GM19099 (cell line): ENCODE data around the gene PSMD10.

ENCODE experiments used
- POLR2A ChIP-seq: IDR thresholded peaks from 3 replicates; pipeline ENCODE4 v1.6.1; 2011; ENCODE audit warnings: low read depth; ENCODE audit not compliant: insufficient read length; ENCODE audit errors: extremely low read depth

PSMD10 gene

DNA sequence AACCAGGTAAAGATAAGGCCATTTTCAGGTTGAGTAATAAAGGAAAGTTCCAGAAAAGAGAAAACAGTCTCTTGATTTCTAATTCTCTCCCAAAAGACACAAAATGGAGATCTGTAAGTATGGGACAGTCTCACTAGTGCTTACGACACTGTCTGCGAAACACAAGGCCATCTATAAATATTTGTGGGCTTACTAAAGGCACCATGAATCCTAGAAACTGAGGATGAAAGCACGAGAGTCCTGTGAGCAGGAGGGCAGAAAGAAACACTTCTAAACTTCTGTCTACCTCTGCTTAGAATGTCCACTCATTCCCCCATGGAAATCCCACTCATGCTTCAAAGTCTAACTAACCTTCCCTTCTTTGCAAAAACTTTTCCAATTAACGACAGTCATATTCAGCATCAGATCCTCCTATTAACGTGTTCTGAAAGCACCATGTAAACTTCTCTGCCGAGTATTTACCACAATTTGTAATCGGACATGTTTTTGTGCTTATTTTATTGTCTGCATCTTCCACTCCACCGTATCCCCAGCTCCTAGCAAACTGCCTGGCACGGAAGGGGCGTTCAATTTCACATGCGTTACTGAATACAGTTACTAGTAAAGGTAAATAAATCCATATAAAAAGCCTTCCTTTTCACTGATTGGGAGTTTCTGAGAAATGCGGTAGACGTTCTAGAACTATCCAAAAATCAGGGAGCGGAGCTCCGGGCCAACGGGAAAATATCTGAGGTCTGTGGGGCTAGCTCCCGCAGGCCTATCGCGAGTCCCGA, 665 bp downstream of the PSMD10 start:
- no peak for TF ChIP-seq POLR2A

DNA sequence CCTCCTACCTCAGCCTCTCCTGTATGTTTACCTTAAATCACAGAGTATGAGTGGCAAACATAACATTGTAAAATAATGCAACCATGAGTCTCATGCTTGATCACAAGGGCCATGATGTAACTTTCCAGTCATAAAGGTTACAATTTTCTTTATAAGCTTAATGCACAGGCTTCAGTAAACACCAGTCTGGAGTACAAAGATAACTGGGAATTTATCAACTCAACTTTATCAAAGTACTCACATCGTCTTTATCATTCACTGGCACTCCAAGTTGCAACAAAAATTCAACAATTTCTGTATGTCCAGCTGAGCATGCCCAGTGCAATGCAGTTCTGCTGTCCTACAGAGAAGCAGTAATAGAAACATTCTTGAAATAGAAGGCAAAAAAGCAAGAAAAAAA, 2.8 kb downstream of the PSMD10 start:
- TF ChIP-seq POLR2A, result no peak

DNA sequence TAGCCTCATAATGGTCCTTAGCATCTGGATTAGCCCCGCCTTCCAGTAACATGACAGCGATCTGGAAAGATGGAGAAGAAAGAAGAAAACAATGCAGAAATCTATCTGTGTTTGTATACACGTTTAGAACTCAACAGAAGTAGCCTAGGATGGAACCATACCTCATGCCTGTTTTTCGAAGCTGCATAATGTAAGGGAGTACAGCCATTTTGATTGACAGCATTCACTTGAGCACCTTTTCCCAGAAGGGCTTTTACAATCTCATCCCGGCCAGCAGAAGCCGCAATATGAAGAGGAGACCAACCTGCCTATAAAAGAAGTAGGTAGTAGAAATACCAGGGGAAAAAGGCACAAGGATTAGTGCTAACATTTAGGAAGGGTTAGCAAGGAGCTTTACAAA, 3.5 kb downstream of the PSMD10 start:
- no peak for TF ChIP-seq POLR2A

DNA sequence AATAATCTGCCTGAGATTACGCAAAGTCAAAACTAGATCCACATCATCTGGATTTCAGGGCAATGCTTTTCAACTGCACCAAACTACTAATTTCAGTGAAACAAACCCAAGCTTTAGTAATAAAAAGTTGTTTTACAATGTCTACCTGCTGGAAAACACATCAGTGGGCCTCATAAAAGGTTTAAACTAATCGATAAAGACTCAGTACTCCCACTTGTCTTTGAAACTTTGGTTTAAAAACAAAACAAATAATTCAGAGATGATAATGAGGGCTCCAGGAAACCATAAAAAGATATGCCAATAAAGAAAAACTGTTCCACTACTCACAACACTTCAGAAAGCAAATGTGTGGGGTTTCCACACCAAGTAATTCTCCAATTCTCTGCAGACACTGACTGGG, 10.2 kb downstream of the PSMD10 start:
- no peak for TF ChIP-seq POLR2A

DNA sequence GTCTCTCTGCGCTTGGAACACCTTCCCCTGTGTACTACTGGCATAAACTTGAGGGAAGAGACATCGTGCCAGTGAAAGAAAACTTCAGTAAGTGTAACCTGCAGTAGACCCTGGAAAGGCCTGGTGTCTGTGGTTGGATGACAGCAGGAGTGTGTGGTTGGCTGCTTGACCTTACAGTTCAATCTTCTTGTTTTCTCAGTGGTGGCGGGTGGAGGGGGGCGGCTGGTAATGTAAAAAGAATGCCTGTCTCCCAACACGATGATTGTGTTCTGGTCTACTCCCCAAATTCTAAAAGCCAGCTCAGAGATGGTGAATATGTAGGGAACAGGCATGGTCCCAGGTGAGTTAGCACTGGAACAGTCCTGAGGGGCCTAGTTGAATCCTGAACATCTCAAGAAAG, 18.6 kb downstream of the PSMD10 start:
- no peak for TF ChIP-seq POLR2A

DNA sequence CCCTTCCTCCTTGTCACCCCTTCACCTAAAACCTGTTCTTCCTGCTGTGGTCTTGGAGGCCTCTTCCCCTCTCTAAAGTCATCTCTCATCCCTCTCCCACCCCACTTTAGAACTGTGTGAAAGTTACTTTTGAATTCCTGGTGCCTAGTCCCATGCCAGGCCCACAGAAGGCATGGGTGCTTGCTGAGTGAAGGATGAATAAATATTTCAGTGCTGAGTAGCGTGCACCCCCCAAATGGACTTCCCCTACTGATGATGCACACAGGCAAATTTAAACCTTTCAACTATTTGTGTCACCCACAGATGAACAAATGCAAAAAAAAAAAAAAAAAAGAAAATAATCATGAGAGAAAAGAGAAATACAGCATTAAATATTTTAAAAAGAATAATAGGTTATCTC, 19.8 kb downstream of the PSMD10 start:
- TF ChIP-seq POLR2A, result no peak

DNA sequence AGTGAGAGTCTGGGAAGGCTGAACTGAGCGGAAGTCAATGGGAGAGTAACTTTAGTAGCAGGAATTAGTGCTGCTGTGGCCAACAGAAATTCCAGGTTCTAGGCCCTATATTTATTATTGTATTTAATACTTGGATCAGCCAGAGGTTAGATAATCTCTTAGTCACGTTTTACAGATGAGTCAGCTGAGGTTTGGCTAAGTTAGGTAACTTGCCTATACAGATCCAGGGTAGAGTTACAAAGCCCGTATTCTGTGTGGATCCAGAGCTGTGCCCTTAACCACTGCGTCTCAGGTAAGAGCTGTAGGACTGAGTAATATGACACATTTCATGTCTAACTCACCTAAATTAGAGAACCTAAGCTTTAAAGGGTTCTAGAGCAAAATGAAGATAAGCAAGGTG, 20.5 kb downstream of the PSMD10 start:
- TF ChIP-seq POLR2A, result no peak

DNA sequence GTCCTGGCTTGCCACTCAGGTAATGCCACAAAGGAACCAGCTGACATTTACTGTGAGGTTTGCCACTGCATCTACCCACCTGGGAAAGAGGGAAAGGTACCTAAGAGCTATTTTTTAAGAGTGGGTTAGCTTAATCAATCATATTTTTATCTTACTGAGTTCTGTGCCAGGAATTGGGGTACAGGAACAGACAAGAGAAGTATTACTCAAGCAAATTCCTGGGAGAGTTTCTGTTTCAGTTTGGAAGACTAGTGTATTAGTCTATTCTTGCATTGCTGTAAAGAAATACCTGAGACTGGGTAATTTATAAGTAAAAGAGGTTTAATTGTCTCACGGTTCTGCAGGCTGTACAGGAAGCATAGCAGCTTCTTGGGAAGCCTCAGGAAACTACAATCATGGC, 23.2 kb downstream of the PSMD10 start:
- TF ChIP-seq POLR2A, result no peak

DNA sequence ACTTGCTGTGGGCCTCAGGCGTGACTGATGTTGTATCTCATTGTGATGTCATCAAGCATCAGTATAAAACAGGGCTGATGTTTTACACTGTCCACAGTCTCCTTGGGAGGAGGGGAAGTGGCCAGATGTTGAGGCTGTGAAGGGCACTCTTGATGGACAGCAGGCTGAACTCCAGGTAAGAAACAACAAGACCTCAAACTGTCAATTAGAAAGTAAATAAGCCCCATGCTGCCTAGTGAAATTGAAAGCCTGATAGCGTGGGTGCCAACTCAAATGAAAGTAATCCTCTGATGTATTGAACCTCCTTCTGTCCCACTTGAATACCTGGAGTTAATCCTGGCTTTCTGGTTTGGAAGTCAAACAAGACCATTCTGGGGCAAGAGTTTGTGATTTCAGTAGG, 26.7 kb downstream of the PSMD10 start:
- no peak for TF ChIP-seq POLR2A

DNA sequence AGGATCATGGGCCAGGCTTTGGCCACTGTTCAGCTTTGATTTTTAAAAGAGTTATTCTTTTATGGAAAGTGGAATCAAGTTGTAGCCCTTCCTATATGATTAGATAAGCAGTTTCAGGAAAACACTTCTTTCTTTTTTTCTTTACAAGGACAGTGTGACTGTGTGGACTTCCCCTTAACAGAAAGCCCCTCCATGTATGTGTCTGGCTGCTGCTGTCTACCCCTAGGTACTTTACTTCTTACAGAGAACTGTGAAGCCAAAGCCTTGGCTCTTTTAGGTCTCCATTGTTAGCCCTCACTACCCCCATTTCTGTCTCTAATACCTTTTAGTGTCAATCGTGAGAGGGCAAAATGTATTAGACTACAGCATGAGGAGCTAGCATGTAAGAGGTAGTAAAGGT, 27.3 kb downstream of the PSMD10 start:
- TF ChIP-seq POLR2A, result no peak

DNA sequence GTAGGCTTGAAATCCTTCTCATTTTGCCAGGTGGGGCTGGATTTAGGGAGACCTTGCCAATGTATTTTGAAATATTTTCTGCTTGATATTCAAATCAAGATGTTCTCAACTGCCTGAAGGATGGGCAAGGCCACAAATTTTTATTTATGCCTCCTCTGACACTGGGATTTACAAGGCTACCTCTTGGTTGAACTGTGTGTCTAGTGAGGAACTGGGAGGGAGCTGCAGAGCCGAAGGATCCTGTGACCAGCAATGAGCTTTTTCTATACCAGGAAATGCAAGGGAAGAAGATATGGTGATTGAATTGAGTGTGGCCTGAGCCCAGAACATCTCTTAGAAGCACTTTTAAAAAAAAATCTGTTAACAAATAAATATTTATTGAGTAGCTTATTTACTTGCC, 31.5 kb downstream of the PSMD10 start:
- no peak for TF ChIP-seq POLR2A

DNA sequence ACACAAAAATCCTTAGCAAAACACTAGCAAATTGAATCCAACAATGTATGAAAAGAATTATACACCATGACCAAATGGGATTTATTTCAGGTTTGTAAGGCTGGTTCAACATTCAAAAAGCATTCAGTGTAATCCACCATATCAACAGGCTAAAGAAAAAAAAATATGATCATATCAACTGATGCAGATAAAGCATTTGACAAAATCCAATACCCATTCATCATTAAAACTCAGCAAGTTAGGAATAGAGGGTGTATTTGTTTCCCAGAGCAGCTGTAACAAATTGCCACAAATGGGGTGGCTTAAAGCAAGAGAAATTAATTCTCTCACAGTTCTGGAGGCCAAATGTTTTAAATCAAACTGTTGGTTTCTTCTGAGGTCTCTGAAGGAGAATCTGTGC, 35.8 kb downstream of the PSMD10 start:
- no peak for TF ChIP-seq POLR2A

DNA sequence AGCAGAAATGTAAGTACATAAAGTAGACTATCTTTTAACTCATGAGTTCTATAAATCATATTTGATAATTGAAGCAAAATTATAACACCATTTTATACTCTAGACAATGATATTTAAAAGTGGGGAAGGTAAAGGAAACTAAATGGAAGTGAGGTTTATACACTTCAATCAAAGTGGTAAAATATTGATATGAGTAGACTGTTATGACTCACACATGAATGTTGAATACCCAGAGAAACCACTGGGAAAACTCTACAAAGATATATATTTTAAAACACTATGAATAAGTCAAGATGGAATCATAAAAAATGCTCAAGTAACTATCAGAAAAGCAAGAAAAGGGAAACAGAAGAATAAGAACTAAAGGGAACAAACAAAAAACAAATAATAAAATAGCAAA, 38.1 kb downstream of the PSMD10 start:
- TF ChIP-seq POLR2A, result no peak

DNA sequence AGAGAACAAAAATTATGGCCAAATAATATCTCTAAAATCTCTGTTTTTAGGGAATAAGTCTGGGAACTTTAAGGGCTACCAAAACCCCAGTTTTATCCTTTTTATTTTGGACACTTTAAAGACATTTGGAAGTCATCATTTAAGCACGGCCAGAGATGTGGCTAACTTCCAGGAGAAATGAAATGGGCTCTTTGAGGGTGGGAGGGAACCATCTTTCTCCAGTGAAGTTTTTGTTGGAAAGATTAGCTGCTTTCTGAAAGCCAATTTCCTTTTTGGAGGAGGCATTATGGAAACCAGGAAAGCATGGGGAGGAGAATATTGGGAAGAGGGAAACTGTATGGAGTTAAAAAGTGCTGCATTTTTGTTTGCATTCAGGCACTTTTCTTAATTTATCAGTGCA, 41.7 kb downstream of the PSMD10 start:
- no peak for TF ChIP-seq POLR2A

DNA sequence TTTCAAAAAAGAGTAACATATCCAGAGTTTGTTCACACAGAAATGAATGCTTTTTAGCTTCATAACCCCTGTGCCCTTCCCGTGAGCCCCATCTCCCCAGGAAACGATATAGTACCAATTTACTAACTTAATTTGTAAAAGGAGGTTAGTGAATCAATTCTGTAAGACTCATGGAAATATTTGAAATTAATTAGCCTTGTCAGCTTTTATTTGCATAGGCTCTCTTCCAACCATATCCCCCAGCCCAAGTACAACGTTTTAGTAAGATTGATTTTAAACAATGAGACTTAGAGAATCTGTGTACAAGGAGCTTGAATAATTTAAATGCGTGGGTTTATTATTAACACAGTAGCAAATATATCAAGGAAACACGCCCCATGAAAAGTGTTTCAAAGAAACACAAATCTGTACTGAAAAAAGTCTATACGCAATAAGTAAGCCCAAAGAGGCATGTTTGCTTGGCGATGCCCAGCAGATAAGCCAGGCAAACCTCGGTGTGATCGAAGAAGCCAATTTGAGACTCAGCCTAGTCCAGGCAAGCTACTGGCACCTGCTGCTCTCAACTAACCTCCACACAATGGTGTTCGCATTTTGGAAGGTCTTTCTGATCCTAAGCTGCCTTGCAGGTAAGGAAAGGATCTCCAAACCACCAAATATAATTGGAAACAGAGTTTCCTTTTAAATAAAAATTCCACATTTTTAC, 46.6 kb downstream of the PSMD10 start, which contains the start of gene VSIG1:
Gene VSIG1 (plus strand): TSS at position 512 of the 703 bp plus-strand sequence. CDS start 66 bp downstream, at position 578.
- no peak for TF ChIP-seq POLR2A

DNA sequence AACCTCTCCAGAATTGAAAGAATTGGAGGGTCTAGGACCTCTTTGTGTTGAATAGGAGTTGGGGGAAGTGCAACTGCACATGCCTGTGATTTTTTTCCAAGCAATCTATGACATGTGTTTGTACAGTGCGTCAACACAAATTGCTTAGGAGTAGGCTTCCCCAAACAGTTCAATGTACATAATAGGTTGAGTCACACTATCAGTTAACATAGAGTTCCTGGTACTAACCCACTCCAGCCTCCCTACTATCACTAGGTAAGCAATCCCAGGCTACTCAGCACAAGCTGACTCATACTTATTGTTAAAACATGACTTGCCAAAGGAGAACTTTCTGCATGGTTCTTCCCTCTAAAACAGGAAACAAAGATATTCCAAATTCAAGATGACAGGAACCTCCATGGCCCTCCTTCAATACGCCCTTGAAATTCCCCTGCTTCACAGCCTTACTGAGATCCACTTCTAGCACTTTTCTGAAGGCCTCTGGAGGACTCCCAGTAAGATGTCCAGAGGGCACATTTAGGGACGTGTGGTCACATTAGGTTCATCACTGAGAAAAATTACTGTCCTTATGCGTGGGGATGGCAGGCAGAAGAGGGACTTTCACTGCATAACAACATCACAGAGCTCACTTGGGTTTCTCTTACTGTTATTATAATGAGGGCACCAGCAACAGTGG, 54.9 kb downstream of the PSMD10 start:
- TF ChIP-seq POLR2A, result no peak

DNA sequence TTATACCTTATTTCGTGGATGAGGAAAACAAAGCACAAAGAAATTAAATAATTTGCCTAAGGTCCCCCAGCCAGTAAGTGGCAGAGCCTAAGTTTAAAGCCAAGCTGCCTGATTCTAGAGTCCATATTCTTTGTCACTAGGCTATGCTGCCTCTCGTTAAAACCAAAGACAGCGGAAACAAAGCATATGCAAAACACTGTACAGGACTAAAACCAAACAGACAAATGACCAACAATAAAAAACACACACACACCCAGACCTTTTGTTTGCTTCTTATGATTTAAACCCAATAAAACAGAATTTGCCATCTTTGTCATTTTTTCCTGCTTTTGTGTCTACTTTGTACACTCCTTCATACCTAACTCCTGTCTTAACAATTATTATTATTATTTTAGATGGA, 56.6 kb downstream of the PSMD10 start:
- TF ChIP-seq POLR2A, result no peak
